ENCODE measurements around the gene GXYLT1.

- TF ChIP-seq POLR2A (IDR thresholded peaks at IDR 0.05) (no peak), CTCF (IDR thresholded peaks at IDR 0.05) (no peak)
These were observed 59.1 kb downstream of the GXYLT1 start for GRCh38 chr12:42085594-42085993.
